ENCODE results near the gene ADRB2.
"Not testable (repeated sequence)": the region's sequence is repeated elsewhere in the genome, so short reads cannot be mapped to it uniquely, and the experiment has no call there.

ADRB2 gene

DNA sequence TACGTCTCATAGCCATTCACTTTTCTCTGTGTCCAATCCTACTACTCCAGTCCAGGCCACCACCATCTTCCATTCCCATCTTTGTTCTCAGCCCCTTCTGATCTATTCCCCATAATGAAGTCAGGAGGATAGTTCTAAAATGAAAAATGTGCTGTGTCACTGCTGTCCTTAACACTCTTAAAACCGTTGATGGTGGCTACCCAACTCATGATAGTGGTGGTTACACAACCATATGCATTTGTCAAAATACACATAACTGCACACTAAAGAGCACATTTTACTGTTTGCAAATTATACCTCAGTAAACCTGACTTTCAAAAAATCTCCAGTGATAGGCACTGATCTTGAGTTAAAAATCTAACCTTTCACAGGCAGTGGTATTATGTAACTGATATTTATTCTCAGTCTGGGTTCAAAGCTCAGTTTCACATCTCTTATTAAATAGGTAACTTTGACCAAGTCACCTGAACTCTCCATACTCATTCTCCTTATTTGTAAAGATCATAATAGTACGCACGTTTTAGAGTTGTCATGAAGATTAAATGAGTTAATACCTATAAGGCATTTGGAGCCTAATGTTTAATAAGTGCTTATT is 24.6 kb upstream of the ADRB2 start (continued):
- TF ChIP-seq, protein P1, sequence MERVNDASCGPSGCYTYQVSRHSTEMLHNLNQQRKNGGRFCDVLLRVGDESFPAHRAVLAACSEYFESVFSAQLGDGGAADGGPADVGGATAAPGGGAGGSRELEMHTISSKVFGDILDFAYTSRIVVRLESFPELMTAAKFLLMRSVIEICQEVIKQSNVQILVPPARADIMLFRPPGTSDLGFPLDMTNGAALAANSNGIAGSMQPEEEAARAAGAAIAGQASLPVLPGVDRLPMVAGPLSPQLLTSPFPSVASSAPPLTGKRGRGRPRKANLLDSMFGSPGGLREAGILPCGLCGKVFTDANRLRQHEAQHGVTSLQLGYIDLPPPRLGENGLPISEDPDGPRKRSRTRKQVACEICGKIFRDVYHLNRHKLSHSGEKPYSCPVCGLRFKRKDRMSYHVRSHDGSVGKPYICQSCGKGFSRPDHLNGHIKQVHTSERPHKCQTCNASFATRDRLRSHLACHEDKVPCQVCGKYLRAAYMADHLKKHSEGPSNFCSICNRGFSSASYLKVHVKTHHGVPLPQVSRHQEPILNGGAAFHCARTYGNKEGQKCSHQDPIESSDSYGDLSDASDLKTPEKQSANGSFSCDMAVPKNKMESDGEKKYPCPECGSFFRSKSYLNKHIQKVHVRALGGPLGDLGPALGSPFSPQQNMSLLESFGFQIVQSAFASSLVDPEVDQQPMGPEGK (CRISPR knock-in tag; IDR thresholded peaks at IDR 0.05; ENCODE audit: borderline replicate concordance) = no peak

DNA sequence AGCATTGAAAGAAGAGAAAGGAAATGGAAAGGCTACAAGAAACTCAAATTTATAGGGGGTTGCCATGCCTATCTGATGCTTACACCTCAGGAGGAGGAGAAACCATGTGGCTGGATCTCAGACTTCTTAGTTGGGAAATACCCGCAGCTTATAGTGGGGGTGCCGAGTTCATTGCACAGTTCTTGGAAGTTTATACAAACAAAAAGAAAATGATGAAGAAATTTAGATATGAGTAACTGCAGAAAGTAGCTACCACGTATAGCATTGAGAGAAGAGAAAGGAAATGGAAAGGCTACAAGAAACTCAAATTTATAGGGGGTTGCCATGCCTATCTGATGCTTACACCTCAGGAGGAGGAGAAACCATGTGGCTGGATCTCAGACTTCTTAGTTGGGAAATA is 23.0 kb upstream of the ADRB2 start:
- not testable (repeated sequence) for ATAC-seq

DNA sequence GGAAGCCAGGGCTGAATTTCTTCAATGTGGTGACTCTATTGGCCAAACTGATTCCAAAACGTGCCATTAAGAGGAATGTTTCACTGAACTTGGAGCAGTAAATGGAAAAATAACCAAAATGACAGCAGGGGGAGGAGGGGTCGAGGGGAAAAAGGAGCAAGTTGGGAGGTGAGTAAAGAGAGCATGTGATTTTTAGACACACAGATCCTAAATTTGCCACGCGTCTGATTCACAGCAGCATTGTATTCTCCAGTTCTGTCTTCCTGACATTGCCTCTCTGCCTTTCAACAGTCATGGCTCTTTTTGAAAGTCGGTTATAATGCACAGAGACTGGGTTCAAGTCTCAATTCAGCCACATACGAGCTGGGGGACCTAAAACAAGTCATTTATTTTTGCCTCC is 22.0 kb upstream of the ADRB2 start:
- no peak for ATAC-seq
- TF ChIP-seq, protein P2, sequence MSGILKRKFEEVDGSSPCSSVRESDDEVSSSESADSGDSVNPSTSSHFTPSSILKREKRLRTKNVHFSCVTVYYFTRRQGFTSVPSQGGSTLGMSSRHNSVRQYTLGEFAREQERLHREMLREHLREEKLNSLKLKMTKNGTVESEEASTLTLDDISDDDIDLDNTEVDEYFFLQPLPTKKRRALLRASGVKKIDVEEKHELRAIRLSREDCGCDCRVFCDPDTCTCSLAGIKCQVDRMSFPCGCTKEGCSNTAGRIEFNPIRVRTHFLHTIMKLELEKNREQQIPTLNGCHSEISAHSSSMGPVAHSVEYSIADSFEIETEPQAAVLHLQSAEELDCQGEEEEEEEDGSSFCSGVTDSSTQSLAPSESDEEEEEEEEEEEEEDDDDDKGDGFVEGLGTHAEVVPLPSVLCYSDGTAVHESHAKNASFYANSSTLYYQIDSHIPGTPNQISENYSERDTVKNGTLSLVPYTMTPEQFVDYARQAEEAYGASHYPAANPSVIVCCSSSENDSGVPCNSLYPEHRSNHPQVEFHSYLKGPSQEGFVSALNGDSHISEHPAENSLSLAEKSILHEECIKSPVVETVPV (CRISPR knock-in tag; IDR thresholded peaks at IDR 0.05) = no peak
- TF ChIP-seq ZC3H10 (CRISPR knock-in tag; IDR thresholded peaks at IDR 0.05) (no peak), RARB (CRISPR knock-in tag; IDR thresholded peaks at IDR 0.05) (no peak), TCF4 (CRISPR knock-in tag; IDR thresholded peaks at IDR 0.05; ENCODE audit: borderline replicate concordance) (no peak), OSR1 (CRISPR knock-in tag; IDR thresholded peaks at IDR 0.05) (no peak), BACH2 (CRISPR knock-in tag; IDR thresholded peaks at IDR 0.05; ENCODE audit: borderline replicate concordance) (no peak), PPARA (CRISPR knock-in tag; IDR thresholded peaks at IDR 0.05; ENCODE audit: borderline replicate concordance) (no peak)

DNA sequence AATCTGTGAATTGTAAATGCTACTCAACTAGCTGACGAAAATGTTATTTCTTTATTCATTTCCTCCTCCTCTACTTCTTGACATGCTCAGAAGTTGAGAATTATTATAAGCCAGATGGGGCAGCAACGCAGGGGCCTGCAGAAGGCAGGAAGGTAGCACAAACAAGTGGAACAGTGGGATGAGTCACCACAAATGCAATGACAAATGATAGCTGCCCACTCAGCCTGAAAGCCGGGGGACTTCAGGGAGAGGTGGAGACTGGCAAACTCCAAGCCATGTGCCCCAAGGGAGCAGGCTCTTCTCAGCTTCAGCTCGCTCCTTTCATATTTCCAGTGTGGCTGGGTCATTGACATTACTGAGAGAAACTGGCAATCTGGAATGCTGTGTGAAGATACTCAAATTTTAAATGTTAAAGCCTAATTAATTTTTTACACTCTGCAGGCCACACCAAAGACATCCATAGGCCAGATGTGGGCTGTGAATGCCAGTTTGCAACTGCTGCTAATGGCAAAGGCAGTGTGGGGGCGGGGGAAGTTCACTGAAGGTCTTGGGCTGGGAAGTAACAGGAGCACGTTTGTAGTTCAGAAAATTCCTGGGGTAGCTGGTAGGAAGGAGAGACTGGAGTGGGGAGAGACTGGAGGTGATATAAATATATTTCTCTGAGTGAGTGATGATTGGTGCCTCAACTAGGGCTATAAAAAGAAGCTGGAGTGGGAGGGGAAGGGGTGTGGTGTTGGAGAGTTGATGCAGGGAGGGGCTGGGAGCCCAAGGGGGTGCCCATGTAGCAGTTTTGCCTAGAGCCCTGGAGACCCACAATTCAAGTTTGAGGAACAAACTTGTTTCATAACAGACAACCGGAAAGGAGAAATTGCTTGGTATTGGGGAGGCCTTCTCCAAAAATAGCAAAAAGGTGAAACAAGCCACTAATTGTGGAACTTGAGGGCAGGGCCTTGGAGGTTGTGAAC is 20.8 kb upstream of the ADRB2 start:
- no peak for TF ChIP-seq ISL1 (CRISPR knock-in tag; IDR thresholded peaks at IDR 0.05)
- TF ChIP-seq, protein P2 (CRISPR knock-in tag; IDR thresholded peaks at IDR 0.05) = no peak
- no peak for TF ChIP-seq ZC3H10 (CRISPR knock-in tag; IDR thresholded peaks at IDR 0.05)
- TF ChIP-seq ZNF70 (CRISPR knock-in tag; IDR thresholded peaks at IDR 0.05) = no peak
- TF ChIP-seq ZNF565 (CRISPR knock-in tag; conservative IDR thresholded peaks at IDR 0.05; ENCODE audit: low read depth) = no peak
- no peak for TF ChIP-seq ZNF8 (CRISPR knock-in tag; IDR thresholded peaks at IDR 0.05)
- TF ChIP-seq ESRRG (CRISPR knock-in tag; IDR thresholded peaks at IDR 0.05) = no peak
- no peak for TF ChIP-seq OSR1 (CRISPR knock-in tag; IDR thresholded peaks at IDR 0.05)
- TF ChIP-seq, protein P1 (CRISPR knock-in tag; IDR thresholded peaks at IDR 0.05; ENCODE audit: borderline replicate concordance) = no peak
- TF ChIP-seq BACH2 (CRISPR knock-in tag; IDR thresholded peaks at IDR 0.05; ENCODE audit: borderline replicate concordance) = no peak
- TF ChIP-seq GLIS3 (CRISPR knock-in tag; IDR thresholded peaks at IDR 0.05) = no peak
- no peak for TF ChIP-seq CSDC2 (CRISPR knock-in tag; IDR thresholded peaks at IDR 0.05)
- TF ChIP-seq, protein P3, sequence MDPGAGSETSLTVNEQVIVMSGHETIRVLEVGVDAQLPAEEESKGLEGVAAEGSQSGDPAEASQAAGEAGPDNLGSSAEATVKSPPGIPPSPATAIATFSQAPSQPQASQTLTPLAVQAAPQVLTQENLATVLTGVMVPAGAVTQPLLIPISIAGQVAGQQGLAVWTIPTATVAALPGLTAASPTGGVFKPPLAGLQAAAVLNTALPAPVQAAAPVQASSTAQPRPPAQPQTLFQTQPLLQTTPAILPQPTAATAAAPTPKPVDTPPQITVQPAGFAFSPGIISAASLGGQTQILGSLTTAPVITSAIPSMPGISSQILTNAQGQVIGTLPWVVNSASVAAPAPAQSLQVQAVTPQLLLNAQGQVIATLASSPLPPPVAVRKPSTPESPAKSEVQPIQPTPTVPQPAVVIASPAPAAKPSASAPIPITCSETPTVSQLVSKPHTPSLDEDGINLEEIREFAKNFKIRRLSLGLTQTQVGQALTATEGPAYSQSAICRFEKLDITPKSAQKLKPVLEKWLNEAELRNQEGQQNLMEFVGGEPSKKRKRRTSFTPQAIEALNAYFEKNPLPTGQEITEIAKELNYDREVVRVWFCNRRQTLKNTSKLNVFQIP (CRISPR knock-in tag; IDR thresholded peaks at IDR 0.05; ENCODE audit: borderline replicate concordance, low read depth) = no peak
- TF ChIP-seq, protein P4, sequence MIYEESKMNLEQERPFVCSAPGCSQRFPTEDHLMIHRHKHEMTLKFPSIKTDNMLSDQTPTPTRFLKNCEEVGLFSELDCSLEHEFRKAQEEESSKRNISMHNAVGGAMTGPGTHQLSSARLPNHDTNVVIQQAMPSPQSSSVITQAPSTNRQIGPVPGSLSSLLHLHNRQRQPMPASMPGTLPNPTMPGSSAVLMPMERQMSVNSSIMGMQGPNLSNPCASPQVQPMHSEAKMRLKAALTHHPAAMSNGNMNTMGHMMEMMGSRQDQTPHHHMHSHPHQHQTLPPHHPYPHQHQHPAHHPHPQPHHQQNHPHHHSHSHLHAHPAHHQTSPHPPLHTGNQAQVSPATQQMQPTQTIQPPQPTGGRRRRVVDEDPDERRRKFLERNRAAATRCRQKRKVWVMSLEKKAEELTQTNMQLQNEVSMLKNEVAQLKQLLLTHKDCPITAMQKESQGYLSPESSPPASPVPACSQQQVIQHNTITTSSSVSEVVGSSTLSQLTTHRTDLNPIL (CRISPR knock-in tag; IDR thresholded peaks at IDR 0.05; ENCODE audit: low read depth) = no peak
- TF ChIP-seq PPARA (CRISPR knock-in tag; IDR thresholded peaks at IDR 0.05; ENCODE audit: borderline replicate concordance) = no peak
- TF ChIP-seq, protein P5, sequence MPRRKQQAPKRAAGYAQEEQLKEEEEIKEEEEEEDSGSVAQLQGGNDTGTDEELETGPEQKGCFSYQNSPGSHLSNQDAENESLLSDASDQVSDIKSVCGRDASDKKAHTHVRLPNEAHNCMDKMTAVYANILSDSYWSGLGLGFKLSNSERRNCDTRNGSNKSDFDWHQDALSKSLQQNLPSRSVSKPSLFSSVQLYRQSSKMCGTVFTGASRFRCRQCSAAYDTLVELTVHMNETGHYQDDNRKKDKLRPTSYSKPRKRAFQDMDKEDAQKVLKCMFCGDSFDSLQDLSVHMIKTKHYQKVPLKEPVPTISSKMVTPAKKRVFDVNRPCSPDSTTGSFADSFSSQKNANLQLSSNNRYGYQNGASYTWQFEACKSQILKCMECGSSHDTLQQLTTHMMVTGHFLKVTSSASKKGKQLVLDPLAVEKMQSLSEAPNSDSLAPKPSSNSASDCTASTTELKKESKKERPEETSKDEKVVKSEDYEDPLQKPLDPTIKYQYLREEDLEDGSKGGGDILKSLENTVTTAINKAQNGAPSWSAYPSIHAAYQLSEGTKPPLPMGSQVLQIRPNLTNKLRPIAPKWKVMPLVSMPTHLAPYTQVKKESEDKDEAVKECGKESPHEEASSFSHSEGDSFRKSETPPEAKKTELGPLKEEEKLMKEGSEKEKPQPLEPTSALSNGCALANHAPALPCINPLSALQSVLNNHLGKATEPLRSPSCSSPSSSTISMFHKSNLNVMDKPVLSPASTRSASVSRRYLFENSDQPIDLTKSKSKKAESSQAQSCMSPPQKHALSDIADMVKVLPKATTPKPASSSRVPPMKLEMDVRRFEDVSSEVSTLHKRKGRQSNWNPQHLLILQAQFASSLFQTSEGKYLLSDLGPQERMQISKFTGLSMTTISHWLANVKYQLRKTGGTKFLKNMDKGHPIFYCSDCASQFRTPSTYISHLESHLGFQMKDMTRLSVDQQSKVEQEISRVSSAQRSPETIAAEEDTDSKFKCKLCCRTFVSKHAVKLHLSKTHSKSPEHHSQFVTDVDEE (CRISPR knock-in tag; IDR thresholded peaks at IDR 0.05) = no peak
- TF ChIP-seq SNAI2 (CRISPR knock-in tag; IDR thresholded peaks at IDR 0.05) = no peak
- no peak for TF ChIP-seq TOX (CRISPR knock-in tag; IDR thresholded peaks at IDR 0.05; ENCODE audit: borderline replicate concordance)
- no peak for TF ChIP-seq ZFP3 (CRISPR knock-in tag; IDR thresholded peaks at IDR 0.05)
- no peak for TF ChIP-seq RARB (CRISPR knock-in tag; IDR thresholded peaks at IDR 0.05)
- peak; percentile 90 for ATAC-seq
